ENCODE measurements around the gene CSRP1.
"Not testable (repeated sequence)": the region's sequence is repeated elsewhere in the genome, so short reads cannot be mapped to it uniquely, and the experiment has no call there.

CSRP1 gene

DNA sequence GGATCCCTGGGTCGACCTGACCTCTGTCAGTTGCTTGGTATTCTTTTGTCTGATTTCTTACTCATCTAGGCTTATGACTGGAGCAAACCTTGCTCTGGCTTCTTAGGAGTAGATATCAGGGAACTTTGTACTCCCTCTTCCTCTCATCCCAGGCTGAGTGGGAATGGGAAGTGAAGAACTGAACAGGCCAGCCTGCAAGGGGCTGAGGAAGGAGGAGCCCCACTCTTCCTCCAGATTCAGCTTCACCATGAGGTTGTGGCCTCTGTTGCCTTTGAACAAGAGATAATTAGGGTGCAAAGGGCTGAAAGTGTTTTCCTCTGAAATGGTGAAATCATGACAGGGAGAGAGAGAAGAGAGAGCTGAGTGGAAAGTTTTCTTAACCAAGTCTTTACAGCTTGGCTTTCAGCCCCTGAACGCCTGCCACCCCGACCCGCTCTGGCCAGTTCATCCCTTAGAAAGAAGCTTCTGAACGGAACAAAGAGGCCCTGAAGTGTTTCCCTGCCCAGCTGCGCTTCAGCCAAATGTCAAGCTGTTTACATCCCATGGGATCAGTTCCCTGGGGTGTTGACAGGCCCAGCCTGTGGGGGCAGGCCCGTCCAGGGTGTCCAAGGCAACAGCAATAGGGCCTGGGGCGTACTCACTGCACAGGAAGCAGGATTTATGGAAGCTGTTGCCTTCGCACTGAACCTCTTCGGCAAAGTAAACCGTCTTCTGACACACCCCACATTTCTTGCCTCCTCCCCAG, 11.2 kb downstream of the CSRP1 start:
- no peak for DNase-seq

GRCh38 chr1:201493757-201494617, 12.9 kb downstream of the CSRP1 start:
- DNase-seq = no peak

DNA sequence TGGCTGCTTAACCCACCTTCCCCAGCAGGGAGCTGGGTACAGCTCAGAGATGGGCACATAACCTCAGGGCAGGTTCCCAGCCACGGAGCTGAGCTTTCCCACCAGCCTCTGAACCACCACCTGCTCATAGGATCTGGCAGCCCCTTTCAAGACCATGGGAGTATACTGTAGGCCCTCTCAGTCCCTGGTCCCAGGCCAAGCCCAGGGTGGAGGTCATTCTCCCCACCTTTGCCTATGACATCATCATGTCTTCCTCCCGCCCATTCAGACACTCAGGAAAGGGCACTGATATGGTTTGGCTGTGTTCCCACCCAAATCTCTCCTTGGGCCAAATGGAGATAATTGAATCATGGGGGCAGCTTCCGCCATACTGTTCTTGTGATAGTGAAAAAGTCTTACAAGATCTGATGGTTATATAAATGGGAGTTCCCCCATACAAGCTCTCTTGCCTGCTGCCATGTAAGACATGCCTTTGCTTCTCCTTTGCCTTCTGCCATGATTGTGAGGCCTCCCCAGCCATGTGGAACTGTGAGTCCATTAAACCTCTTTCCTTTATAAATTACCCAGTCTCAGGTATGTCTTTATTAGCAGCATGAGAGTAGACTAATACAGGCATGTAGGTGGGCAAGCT, 13.8 kb downstream of the CSRP1 start:
- not testable (repeated sequence) for DNase-seq

- DNase-seq = no peak
Observed at GRCh38 chr1:201491896-201492511, 14.9 kb downstream of the CSRP1 start.

GRCh38 chr1:201490708-201491131, 16.2 kb downstream of the CSRP1 start:
- no peak for DNase-seq

GRCh38 chr1:201489643-201490261, 17.2 kb downstream of the CSRP1 start:
- no peak for DNase-seq

DNA sequence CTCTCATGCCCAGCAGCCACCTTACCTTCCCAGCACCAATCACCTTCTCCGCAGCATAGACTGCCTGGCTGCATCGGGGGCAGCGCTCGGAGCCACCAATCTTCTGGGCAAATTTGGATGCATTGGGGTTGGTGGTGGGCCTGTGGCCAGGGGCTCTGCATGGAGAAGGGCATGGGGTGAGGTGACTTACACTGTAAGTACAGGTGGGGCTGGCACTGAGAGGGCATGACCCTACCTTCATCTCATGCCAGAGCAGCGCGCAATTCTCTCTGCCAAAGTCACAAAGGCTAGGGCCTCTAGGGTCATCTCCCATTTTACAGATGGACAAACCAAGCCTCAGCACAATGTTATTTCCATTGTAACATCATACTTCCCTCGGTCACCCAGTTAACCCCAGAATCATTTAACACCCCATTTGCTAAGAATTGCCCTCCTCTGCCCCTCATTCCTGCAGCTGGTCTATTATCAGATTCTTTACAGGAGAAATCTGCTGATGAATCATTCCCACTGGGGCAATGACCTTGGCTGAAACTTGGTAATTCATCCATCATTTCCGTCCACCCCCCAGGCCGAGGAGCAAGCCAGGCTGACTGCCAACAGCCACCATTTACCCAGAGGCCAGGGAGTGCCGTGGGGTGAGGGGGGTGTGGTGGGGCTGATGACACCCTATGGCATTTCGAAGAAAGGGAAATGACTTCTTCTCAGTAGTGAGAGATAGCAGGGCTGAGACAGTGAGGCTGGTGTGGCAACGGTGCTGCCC, 17.9 kb downstream of the CSRP1 start:
- DNase-seq = peak in 1 of 2 donors; percentile 32

GRCh38 chr1:201487742-201488141, 19.2 kb downstream of the CSRP1 start:
- DNase-seq = no peak

- no peak for DNase-seq
Observed at GRCh38 chr1:201486187-201486586, 20.7 kb downstream of the CSRP1 start.

GRCh38 chr1:201485184-201485774, 21.6 kb downstream of the CSRP1 start:
- no peak for DNase-seq

GRCh38 chr1:201483373-201483949, 23.5 kb downstream of the CSRP1 start:
- DNase-seq = no peak

GRCh38 chr1:201482755-201483154, 24.2 kb downstream of the CSRP1 start:
- no peak for DNase-seq

DNA sequence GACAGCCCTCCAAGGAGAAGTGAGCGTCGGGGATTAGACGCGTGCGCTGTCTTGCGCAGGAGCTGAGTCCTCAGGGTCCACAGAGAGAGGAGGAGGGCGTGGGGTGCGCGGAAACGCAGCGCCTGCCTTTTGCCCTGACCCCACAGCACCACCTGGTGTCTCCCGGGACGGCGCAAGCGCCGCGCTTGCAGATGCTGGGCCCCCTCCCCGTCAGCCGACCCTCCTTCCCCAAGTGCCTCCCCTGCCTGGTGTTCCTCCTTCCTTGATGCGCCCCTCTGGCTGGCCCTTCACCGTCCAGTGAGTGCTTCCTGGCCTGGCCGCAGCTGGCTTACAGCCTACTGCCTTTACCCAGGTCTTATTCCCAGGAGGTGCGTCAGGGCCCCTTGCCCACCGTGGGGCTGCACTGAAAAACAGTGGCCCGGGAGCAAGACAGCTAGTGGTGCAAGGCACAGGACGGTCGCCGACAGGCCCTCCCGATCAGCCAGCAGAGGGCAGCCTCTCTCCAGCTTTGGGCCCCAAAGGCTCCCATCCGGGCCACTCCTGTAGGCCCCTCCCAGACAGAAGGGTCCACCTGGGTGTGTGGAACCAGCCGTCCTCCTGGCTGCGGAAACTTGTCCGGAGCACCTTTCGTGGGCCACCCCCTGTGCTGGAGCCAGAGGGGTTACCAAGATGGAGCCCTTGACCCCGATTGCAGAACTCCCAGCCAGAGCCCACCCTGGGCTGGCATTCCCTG, 25.0 kb downstream of the CSRP1 start:
- peak; percentile 83 to 84 for DNase-seq

DNA sequence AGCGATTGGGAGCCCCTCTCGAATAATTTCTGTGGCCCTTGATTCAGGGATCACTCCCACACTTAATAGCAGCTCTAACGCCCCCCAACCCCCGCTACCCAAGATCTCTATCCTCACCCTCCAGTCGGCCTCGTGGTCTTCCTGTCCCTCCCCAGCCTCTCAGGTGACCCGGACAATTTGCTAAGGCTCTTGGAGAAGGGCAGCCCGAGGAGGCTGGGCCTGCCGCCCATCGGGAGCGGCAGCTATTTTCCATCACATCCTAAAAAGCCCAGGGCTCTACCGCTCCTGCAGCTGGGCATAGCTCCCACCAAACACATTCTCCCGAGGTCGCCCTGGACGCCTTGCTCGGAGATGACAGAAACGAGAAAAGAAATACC, 25.9 kb downstream of the CSRP1 start:
- DNase-seq = no peak

DNA sequence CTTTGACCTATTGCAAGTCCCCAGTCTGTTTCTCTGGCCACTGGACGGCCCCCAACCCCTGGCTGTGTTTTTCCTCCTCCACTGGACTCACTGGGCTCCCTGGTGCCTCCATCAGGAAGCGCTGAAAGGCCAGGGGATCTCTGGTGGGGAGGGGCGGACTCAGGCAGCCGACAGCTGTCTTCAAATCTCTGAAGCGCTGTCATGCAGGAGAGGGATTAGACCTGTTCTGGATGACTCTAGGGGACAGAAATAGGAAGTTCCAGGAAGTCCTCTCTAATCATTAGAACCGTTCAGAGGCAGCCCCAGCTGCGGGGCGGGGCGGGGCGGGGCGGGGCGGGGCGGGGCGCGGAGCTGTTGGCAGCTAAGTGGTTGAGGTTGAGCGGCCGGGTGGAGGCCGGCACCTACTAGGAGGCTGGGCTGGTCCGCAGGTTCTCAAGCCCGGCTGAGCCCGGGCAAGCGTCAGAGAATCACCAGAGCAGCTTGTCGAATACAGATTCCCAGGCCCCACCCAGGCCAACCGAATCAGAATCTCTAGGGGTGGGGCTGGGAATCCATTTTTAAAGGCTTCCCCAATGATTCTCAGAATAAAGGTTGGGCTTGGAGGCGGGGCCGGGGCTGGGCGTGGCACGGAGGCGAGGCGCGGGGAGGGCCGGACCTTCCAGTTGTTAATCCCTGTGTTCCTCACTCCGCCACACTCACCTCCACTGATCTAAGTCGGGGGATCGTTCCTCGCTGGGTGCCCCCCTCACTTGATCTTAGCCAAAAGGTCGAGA, 26.5 kb downstream of the CSRP1 start:
- peak; percentile 62 to 73 for DNase-seq

GRCh38 chr1:201479201-201479730, 27.7 kb downstream of the CSRP1 start:
- no peak for DNase-seq

- DNase-seq = not testable (repeated sequence)
Observed at GRCh38 chr1:201478666-201479065, 28.3 kb downstream of the CSRP1 start.

GRCh38 chr1:201476670-201477344, 30.1 kb downstream of the CSRP1 start:
- no peak for DNase-seq
